ENCODE results near the gene ALOX5AP.

GRCh38 chr13:30738526-30739236, 3.3 kb downstream of the ALOX5AP start:
- TF ChIP-seq PRDM15 (CRISPR knock-in tag; IDR thresholded peaks at IDR 0.05) (no peak), ZBTB21 (CRISPR knock-in tag; IDR thresholded peaks at IDR 0.05; ENCODE audit: borderline replicate concordance) (no peak), ELF4 (CRISPR knock-in tag; IDR thresholded peaks at IDR 0.05; ENCODE audit: low read depth) (no peak)
- TF ChIP-seq, protein P1, sequence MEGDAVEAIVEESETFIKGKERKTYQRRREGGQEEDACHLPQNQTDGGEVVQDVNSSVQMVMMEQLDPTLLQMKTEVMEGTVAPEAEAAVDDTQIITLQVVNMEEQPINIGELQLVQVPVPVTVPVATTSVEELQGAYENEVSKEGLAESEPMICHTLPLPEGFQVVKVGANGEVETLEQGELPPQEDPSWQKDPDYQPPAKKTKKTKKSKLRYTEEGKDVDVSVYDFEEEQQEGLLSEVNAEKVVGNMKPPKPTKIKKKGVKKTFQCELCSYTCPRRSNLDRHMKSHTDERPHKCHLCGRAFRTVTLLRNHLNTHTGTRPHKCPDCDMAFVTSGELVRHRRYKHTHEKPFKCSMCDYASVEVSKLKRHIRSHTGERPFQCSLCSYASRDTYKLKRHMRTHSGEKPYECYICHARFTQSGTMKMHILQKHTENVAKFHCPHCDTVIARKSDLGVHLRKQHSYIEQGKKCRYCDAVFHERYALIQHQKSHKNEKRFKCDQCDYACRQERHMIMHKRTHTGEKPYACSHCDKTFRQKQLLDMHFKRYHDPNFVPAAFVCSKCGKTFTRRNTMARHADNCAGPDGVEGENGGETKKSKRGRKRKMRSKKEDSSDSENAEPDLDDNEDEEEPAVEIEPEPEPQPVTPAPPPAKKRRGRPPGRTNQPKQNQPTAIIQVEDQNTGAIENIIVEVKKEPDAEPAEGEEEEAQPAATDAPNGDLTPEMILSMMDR (IDR thresholded peaks at IDR 0.05): no peak
- TF ChIP-seq, protein P2, sequence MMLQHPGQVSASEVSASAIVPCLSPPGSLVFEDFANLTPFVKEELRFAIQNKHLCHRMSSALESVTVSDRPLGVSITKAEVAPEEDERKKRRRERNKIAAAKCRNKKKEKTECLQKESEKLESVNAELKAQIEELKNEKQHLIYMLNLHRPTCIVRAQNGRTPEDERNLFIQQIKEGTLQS (CRISPR knock-in tag; conservative IDR thresholded peaks at IDR 0.05): no peak
- TF ChIP-seq, protein P3, sequence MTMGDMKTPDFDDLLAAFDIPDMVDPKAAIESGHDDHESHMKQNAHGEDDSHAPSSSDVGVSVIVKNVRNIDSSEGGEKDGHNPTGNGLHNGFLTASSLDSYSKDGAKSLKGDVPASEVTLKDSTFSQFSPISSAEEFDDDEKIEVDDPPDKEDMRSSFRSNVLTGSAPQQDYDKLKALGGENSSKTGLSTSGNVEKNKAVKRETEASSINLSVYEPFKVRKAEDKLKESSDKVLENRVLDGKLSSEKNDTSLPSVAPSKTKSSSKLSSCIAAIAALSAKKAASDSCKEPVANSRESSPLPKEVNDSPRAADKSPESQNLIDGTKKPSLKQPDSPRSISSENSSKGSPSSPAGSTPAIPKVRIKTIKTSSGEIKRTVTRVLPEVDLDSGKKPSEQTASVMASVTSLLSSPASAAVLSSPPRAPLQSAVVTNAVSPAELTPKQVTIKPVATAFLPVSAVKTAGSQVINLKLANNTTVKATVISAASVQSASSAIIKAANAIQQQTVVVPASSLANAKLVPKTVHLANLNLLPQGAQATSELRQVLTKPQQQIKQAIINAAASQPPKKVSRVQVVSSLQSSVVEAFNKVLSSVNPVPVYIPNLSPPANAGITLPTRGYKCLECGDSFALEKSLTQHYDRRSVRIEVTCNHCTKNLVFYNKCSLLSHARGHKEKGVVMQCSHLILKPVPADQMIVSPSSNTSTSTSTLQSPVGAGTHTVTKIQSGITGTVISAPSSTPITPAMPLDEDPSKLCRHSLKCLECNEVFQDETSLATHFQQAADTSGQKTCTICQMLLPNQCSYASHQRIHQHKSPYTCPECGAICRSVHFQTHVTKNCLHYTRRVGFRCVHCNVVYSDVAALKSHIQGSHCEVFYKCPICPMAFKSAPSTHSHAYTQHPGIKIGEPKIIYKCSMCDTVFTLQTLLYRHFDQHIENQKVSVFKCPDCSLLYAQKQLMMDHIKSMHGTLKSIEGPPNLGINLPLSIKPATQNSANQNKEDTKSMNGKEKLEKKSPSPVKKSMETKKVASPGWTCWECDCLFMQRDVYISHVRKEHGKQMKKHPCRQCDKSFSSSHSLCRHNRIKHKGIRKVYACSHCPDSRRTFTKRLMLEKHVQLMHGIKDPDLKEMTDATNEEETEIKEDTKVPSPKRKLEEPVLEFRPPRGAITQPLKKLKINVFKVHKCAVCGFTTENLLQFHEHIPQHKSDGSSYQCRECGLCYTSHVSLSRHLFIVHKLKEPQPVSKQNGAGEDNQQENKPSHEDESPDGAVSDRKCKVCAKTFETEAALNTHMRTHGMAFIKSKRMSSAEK (CRISPR knock-in tag; IDR thresholded peaks at IDR 0.05; ENCODE audit: borderline replicate concordance): no peak
